Suprapubic skin (tissue), 4 donors: ENCODE data around the gene CCDC92B. TPM values are rescaled to one million over a fixed set of nuclear protein-coding genes. Genes with fewer than 3 reads are reported as not detected.
A peak's percentile ranks its signal among the peaks of the same experiment; 100 is the strongest.

Source experiments
- DNase-seq, 2 donors: peaks; one replicate each; pipeline ENCODE4 v3.0.0-alpha.2; 2019; ENCODE audit warnings: low spot score in 2 of 2
- H3K27ac ChIP-seq: fragments of 200-600 bp; sonication (generic); one replicate; pipeline ENCODE4 v1.5.1; 2019
- H3K27me3 ChIP-seq: fragments of 200-600 bp; sonication (generic); one replicate; pipeline ENCODE4 v1.5.1; 2019
- H3K36me3 ChIP-seq: fragments of 200-600 bp; sonication (generic); one replicate; pipeline ENCODE4 v1.5.1; 2019
- H3K4me1 ChIP-seq: fragments of 200-600 bp; sonication (generic); one replicate; pipeline ENCODE4 v1.5.1; 2019
- H3K4me3 ChIP-seq: fragments of 200-600 bp; sonication (generic); one replicate; pipeline ENCODE4 v1.5.1; 2019; ENCODE audit warnings: mild to moderate bottlenecking
- H3K9me3 ChIP-seq: fragments of 200-600 bp; sonication (generic); one replicate; pipeline ENCODE4 v1.5.1; 2019
- EP300 ChIP-seq: sonication (generic); formaldehyde crosslinking; IDR thresholded peaks from one replicate; pipeline ENCODE4 v1.6.1; 2017; ENCODE audit warnings: antibody characterized with exemption
- POLR2A ChIP-seq, 2 donors: fragments of 450-650 bp; IDR thresholded peaks; one replicate each; pipeline ENCODE4 v1.6.1; 2017; ENCODE audit warnings: antibody characterized with exemption in 2 of 2, mild to moderate bottlenecking in 2 of 2, moderate library complexity in 2 of 2
- POLR2AphosphoS5 ChIP-seq, 3 donors: sonication (generic); formaldehyde crosslinking; IDR thresholded peaks; one replicate each; pipeline ENCODE4 v1.6.1; 2017; ENCODE audit warnings: antibody characterized with exemption in 3 of 3
- WGBS: methylation state at CpG from one replicate; pipeline ENCODE4 v1.1.5; 2018; 5-methylcytosine and 5-hydroxymethylcytosine counted together
- total RNA-seq, 4 donors: library from RNA; depleted of rRNA; stranded (reverse); fragments of >200 nt; gene quantifications; one replicate each; pipeline ENCODE4 v1.1.0, GENCODE V29; 2016
- TF ChIP-seq, protein P1 (sequence below), 2 donors: fragments of 200-600 bp in 1 of 2; fragments of 450-650 bp in 1 of 2; sonication (generic) in 1 of 2; IDR thresholded peaks; one replicate each; pipeline ENCODE4 v1.5.1; 2016 to 2019; ENCODE audit warnings: antibody characterized with exemption in 2 of 2, mild to moderate bottlenecking in 1 of 2, moderate library complexity in 1 of 2

The CCDC92B gene
- total RNA-seq, 4 donors from 2014 or later = 0.42 to 1.6 (median 0.84) TPM

DNA sequence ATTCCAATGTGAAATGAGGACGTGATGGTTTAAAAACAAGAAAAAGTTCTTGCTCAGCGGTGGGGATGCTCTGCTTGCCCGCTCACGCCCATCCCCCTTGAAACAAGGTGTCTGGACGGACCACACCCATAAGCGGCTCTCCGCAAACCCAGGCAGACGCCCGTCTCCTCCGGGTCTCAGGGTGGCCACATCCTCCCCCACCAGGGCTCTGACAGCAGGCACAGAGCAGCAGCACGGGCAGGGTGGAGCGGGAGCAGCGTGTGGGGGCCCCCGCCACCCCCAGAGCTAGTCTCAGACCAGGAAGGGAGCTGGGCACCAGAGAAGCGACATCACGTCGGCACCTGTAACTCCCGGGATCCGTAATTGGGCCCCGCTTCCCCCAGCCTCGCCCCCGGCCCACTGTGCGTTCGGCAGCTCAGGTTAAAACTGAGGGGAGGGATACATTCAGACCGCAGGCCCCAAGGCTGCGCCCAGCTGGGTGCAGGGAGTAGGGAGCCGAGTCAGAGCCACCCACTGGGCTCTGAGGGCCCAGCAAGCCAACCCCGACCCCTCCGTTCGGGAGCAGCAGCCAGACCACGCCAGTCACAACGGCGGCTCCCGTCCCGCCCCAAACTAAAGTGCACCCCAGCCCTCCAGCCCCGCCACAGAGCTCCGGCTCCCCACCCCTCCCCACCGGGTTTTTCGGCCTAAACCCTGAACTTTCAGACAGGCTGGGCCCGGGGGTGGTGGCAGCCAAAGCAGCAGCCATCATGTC, 59.9 kb downstream of the CCDC92B start:
- Histone ChIP-seq H3K27ac (no peak overlapping the region), H3K4me1 (peaks cover 30% of the 10 kb centered on the region), H3K27me3 (no peaks in the 10 kb centered on the region), H3K4me3 (no peak overlapping the region), H3K9me3 (no peaks in the 10 kb centered on the region), H3K36me3 (peaks cover 52% of the 10 kb centered on the region)
- 69% methylated on average over 26 of the region's 40 CpGs for WGBS
- DNase-seq = peak in 1 of 2 donors; percentile 74
- TF ChIP-seq POLR2A (IDR thresholded peaks at IDR 0.05) (no peak), EP300 (no peak), POLR2AphosphoS5 (IDR thresholded peaks at IDR 0.05) (no peak)
- TF ChIP-seq, protein P1, sequence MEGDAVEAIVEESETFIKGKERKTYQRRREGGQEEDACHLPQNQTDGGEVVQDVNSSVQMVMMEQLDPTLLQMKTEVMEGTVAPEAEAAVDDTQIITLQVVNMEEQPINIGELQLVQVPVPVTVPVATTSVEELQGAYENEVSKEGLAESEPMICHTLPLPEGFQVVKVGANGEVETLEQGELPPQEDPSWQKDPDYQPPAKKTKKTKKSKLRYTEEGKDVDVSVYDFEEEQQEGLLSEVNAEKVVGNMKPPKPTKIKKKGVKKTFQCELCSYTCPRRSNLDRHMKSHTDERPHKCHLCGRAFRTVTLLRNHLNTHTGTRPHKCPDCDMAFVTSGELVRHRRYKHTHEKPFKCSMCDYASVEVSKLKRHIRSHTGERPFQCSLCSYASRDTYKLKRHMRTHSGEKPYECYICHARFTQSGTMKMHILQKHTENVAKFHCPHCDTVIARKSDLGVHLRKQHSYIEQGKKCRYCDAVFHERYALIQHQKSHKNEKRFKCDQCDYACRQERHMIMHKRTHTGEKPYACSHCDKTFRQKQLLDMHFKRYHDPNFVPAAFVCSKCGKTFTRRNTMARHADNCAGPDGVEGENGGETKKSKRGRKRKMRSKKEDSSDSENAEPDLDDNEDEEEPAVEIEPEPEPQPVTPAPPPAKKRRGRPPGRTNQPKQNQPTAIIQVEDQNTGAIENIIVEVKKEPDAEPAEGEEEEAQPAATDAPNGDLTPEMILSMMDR (IDR thresholded peaks at IDR 0.05) = no peak

DNA sequence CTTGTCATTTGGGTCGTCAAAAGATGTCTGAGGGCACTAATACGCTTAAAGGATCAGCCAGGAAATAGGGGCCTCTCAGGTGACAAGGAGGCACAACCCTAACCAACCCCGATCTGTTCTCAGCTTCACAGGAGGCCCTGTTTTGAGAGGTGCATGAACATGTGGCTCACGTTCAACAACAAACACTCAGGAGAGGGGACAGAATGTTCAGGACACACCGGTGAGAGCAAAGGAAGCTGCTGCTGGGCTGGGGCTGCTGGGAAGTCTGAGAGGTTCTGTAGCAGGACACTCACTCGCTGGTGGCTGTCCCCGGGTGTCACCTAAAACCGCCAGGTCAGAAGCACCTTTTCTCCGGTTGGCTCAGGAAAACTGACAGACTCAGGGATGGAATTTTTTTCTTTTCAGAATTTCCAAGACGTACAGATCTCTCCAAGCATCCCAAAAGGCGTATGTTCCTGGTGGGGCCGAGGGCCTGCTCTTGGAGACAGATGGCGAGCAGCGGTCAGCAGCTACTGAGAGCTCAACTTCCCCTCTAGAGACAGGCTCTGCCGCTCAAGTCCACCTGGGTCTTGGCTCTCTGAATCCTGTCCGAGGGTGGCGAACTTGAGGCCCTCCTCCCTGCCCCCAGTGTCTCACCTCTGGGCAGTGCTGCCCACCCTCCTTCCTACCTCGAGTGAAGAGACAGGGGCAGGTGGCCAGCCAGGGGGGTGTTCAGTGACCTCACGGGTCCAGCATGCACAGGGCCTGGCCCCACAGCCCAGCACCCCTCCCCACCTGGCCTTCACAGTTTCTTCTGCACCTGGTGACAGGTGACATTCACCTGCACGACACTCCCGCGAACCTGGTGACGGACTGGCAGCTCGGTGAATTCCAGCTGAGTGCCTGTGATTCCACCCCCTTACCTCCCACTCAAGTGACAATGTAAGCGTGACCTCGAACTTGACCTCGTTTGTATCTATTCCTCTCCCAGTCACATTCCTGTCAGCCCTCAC, 60.8 kb downstream of the CCDC92B start:
- H3K36me3 ChIP-seq = peaks cover 51% of the 10 kb centered on the region
- no peak overlapping the region for H3K4me3 ChIP-seq
- H3K27ac ChIP-seq = no peak overlapping the region
- 75% methylated on average over 18 of the region's 27 CpGs for WGBS
- no peaks in the 10 kb centered on the region for H3K27me3 ChIP-seq
- H3K4me1 ChIP-seq = peaks cover 30% of the 10 kb centered on the region
- H3K9me3 ChIP-seq = no peaks in the 10 kb centered on the region
- DNase-seq = peak; percentile 67 to 79
- TF ChIP-seq POLR2A (IDR thresholded peaks at IDR 0.05) (no peak), EP300 (no peak), POLR2AphosphoS5 (IDR thresholded peaks at IDR 0.05) (no peak)
- TF ChIP-seq, protein P1 (IDR thresholded peaks at IDR 0.05) = no peak

- peak overlapping the region; percentile 26 for H3K27ac ChIP-seq
- peaks cover 47% of the 10 kb centered on the region for H3K36me3 ChIP-seq
- WGBS = 54% methylated on average over 6 of the region's 6 CpGs
- H3K27me3 ChIP-seq = no peaks in the 10 kb centered on the region
- DNase-seq = peak in 1 of 2 donors; percentile 52
- H3K4me3 ChIP-seq = no peak overlapping the region
- H3K9me3 ChIP-seq = no peaks in the 10 kb centered on the region
- peaks cover 30% of the 10 kb centered on the region for H3K4me1 ChIP-seq
- TF ChIP-seq POLR2A (IDR thresholded peaks at IDR 0.05) (no peak), EP300 (no peak), POLR2AphosphoS5 (IDR thresholded peaks at IDR 0.05) (no peak)
- TF ChIP-seq, protein P1 (IDR thresholded peaks at IDR 0.05) = no peak
These were observed 62.4 kb downstream of the CCDC92B start for GRCh38 chr17:2687074-2687418.

DNA sequence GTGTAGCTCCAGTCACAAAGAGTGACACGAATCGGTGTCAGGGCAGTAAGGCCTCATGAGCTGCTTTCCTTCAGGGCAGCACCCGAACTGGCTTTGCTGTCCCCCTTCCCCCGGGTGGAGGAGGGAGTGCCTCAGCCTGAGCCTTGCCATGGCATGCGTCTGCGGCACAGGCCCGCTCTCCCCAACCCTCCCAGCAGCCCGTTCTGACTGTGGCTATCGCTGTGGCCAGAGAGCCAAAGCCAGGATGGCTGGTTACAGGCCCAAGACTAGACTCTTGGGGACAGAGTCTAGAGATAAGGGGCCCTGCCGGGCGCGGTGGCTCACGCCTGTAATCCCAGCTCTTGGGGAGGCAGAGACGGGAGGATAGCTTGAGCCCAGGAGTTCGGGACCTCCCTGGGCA, 63.8 kb downstream of the CCDC92B start:
- peak in 1 of 2 donors; percentile 53 for DNase-seq
- 68% methylated on average over 15 of the region's 15 CpGs for WGBS
- H3K4me3 ChIP-seq = no peak overlapping the region
- no peak overlapping the region for H3K27ac ChIP-seq
- H3K9me3 ChIP-seq = no peaks in the 10 kb centered on the region
- TF ChIP-seq, protein P1 (IDR thresholded peaks at IDR 0.05) = no peak
- TF ChIP-seq EP300 (no peak), POLR2A (IDR thresholded peaks at IDR 0.05) (no peak), POLR2AphosphoS5 (IDR thresholded peaks at IDR 0.05) (no peak)
- peaks cover 47% of the 10 kb centered on the region for H3K36me3 ChIP-seq
- H3K4me1 ChIP-seq = peaks cover 30% of the 10 kb centered on the region
- no peaks in the 10 kb centered on the region for H3K27me3 ChIP-seq

GRCh38 chr17:2684549-2684948, 64.9 kb downstream of the CCDC92B start:
- Histone ChIP-seq H3K36me3 (peaks cover 49% of the 10 kb centered on the region), H3K27ac (no peak overlapping the region), H3K9me3 (no peaks in the 10 kb centered on the region), H3K27me3 (no peaks in the 10 kb centered on the region), H3K4me1 (peaks cover 27% of the 10 kb centered on the region), H3K4me3 (no peak overlapping the region)
- peak in 1 of 2 donors; percentile 60 for DNase-seq
- TF ChIP-seq, protein P1 (IDR thresholded peaks at IDR 0.05) = no peak
- TF ChIP-seq POLR2AphosphoS5 (IDR thresholded peaks at IDR 0.05) = no peak
- TF ChIP-seq EP300 = no peak
- 90% methylated on average over 18 of the region's 18 CpGs for WGBS
